GM12891 (cell line): ENCODE measurements around the gene RAPGEF2.

Experiments used
- POLR2A ChIP-seq: IDR thresholded peaks from 2 replicates; pipeline ENCODE4 v1.6.1; 2011; ENCODE audit warnings: low read depth, low read length, control low read depth
- POLR2AphosphoS5 ChIP-seq: IDR thresholded peaks from 2 replicates; pipeline ENCODE4 v1.6.1; 2011; ENCODE audit warnings: low read depth, low read length, control low read depth

- TF ChIP-seq POLR2A (no peak), POLR2AphosphoS5 (no peak)
Observed at GRCh38 chr4:159240687-159241086, 137.8 kb downstream of the RAPGEF2 start.
